Measurements from ENCODE around the gene RNF113B. TPM values are rescaled to one million over a fixed set of nuclear protein-coding genes. Genes with fewer than 3 reads are reported as not detected.

Gene RNF113B
- polyA plus RNA-seq, 1 experiment: not detected

GRCh38 chr13:98172590-98173422 lies 4.3 kb downstream of the RNF113B start:
- TF ChIP-seq CTCF (IDR thresholded peaks at IDR 0.05; ENCODE audit: insufficient read depth, low read depth, low read length): no peak
- no peak for DNase-seq (ENCODE audit: low read depth)
- POLR2A ChIA-PET: interaction anchor here (0.6 kb wide), 1 partner anchor 32 kb away, joined by 3 read pairs; no protein-coding TSS in a partner anchor
- CTCF ChIA-PET: interaction anchor here (0.7 to 1.4 kb wide), 4 partner anchors 13 to 51 kb away, joined by 3 to 4 read pairs (median 3); no protein-coding TSS in a partner anchor
- no peaks in the 10 kb centered on the region for H3K27me3 ChIP-seq (ENCODE audit: control insufficient read depth, insufficient read depth, low read length)
- H3K36me3 ChIP-seq (ENCODE audit: control insufficient read depth, insufficient read depth, low read length): peaks cover 5% of the 10 kb centered on the region
- H3K4me3 ChIP-seq (ENCODE audit: low read depth, low read length): no peak overlapping the region

DNA sequence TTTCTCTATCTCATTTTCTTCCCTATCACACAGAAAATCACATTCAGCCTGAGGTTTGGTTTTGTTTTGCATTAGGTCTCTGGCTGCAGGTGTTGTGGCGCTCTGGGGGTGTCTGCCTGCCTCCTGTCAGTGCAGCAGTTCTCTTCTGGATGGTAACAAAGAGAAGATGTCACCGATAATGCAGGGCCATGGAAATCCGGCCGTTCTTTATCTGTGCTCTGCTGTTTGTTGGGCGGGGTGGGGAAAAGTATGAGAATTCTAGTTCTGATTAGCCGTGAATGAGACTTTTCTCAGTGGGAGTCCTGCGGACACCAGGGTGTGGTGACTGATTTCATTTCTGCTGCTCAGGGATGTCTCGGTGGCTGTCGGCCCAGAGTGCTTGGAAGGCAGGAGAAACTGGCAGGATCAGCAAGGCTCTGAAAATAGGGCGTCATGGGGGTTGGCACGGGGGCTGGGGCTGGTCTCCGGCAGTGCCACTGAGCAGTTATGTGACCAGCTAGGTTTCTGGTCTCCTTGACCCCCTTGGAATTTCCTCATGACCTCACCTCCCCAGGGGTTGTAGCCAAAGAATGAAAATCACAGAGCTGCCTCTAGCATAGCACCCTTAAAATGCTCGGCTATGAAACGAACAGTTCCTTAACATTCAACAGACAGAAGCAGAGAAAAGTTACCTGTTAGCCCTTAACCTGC lies 5.0 kb downstream of the RNF113B start:
- no peak for DNase-seq (ENCODE audit: low read depth)
- H3K36me3 ChIP-seq (ENCODE audit: control insufficient read depth, insufficient read depth, low read length): peaks cover 4% of the 10 kb centered on the region
- no peaks in the 10 kb centered on the region for H3K27me3 ChIP-seq (ENCODE audit: control insufficient read depth, insufficient read depth, low read length)
- ChIA-PET POLR2A (no interaction called here), CTCF (interaction anchor here (0.7 to 1.4 kb wide), 3 partner anchors 12 to 24 kb away, joined by 3 to 4 read pairs (median 3); no protein-coding TSS in a partner anchor)
- no peak for TF ChIP-seq CTCF (IDR thresholded peaks at IDR 0.05; ENCODE audit: insufficient read depth, low read depth, low read length)
- H3K4me3 ChIP-seq (ENCODE audit: low read depth, low read length): no peak overlapping the region

DNA sequence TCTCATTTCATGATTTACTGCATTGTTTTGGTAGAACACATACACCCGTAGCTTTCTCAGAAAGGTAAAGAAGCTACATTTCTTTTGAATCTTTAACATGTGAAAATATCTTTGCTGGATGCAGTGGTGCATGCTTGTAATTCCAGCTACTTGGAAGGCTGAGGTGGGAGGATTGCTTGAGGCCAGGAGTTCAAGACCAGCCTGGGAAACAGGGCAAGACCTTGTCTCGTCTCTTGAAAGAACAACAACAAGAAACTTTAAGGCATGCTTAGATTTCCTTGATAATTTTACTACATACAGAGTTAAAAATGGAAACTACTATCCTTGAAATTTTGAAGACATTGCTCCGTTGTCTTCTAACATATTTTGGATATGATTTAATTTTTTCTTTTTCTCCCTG lies 7.7 kb downstream of the RNF113B start:
- TF ChIP-seq CTCF (IDR thresholded peaks at IDR 0.05; ENCODE audit: insufficient read depth, low read depth, low read length): no peak
- no peak for DNase-seq (ENCODE audit: low read depth)
- ChIA-PET CTCF (no interaction called here), POLR2A (no interaction called here)
- Histone ChIP-seq H3K36me3 (ENCODE audit: control insufficient read depth, insufficient read depth, low read length) (no peaks in the 10 kb centered on the region; the same call in 1 of the 2 replicates), H3K4me3 (ENCODE audit: low read depth, low read length) (no peak overlapping the region), H3K27me3 (ENCODE audit: control insufficient read depth, insufficient read depth, low read length) (no peaks in the 10 kb centered on the region)

GRCh38 chr13:98162935-98163334 lies 14.1 kb downstream of the RNF113B start:
- Histone ChIP-seq H3K4me3 (ENCODE audit: low read depth, low read length) (no peak overlapping the region), H3K36me3 (ENCODE audit: control insufficient read depth, insufficient read depth, low read length) (no peaks in the 10 kb centered on the region), H3K27me3 (ENCODE audit: control insufficient read depth, insufficient read depth, low read length) (no peaks in the 10 kb centered on the region)
- TF ChIP-seq CTCF (IDR thresholded peaks at IDR 0.05; ENCODE audit: insufficient read depth, low read depth, low read length): no peak
- DNase-seq (ENCODE audit: low read depth): no peak
- ChIA-PET CTCF (no interaction called here), POLR2A (no interaction called here)

- no peak for DNase-seq (ENCODE audit: low read depth)
- no peak for TF ChIP-seq CTCF (IDR thresholded peaks at IDR 0.05; ENCODE audit: insufficient read depth, low read depth, low read length)
- no peak overlapping the region for H3K4me3 ChIP-seq (ENCODE audit: low read depth, low read length)
- H3K36me3 ChIP-seq (ENCODE audit: control insufficient read depth, insufficient read depth, low read length): no peaks in the 10 kb centered on the region; the same call in none of the 2 replicates
- POLR2A ChIA-PET: no interaction called here
- no peaks in the 10 kb centered on the region for H3K27me3 ChIP-seq (ENCODE audit: control insufficient read depth, insufficient read depth, low read length)
- CTCF ChIA-PET: no interaction called here
Measured at GRCh38 chr13:98158172-98158899, 18.7 kb downstream of the RNF113B start.

Data from BJ (cell line).